Measurements from ENCODE around the gene NMUR1. TPM values are rescaled to one million over a fixed set of nuclear protein-coding genes. Genes with fewer than 3 reads are reported as not detected.

NMUR1 gene
- total RNA-seq, 1 donor from 2014 or later = not detected

GRCh38 chr2:231526341-231527090, 3.7 kb downstream of the NMUR1 start:
- no peaks in the 10 kb centered on the region for H3K36me3 Mint-ChIP-seq (ENCODE audit: low read depth, unreplicated experiment)
- peaks cover 28% of the 10 kb centered on the region for H3K27me3 Mint-ChIP-seq (ENCODE audit: unreplicated experiment)
- H3K9me3 Mint-ChIP-seq (ENCODE audit: unreplicated experiment) = no peaks in the 10 kb centered on the region
- no peak for DNase-seq (ENCODE audit: low spot score)
- no peak for TF ChIP-seq CTCF (IDR thresholded peaks at IDR 0.05; ENCODE audit: unreplicated experiment)
- H3K4me1 Mint-ChIP-seq (ENCODE audit: unreplicated experiment) = peaks cover 4% of the 10 kb centered on the region
- H3K4me3 Mint-ChIP-seq (ENCODE audit: unreplicated experiment) = no peak overlapping the region
- H3K27ac Mint-ChIP-seq (ENCODE audit: unreplicated experiment) = no peak overlapping the region

- no peak for DNase-seq (ENCODE audit: low spot score)
- Mint-ChIP-seq H3K27me3 (ENCODE audit: unreplicated experiment) (peaks cover 30% of the 10 kb centered on the region), H3K36me3 (ENCODE audit: low read depth, unreplicated experiment) (no peaks in the 10 kb centered on the region)
Observed at GRCh38 chr2:231525248-231526163, 4.7 kb downstream of the NMUR1 start.

GRCh38 chr2:231524477-231525247, 5.6 kb downstream of the NMUR1 start:
- peaks cover 29% of the 10 kb centered on the region for H3K27me3 Mint-ChIP-seq (ENCODE audit: unreplicated experiment)
- DNase-seq (ENCODE audit: low spot score) = no peak
- no peak for TF ChIP-seq CTCF (IDR thresholded peaks at IDR 0.05; ENCODE audit: unreplicated experiment)
- no peaks in the 10 kb centered on the region for H3K9me3 Mint-ChIP-seq (ENCODE audit: unreplicated experiment)
- no peak overlapping the region for H3K4me3 Mint-ChIP-seq (ENCODE audit: unreplicated experiment)
- no peaks in the 10 kb centered on the region for H3K36me3 Mint-ChIP-seq (ENCODE audit: low read depth, unreplicated experiment)
- H3K27ac Mint-ChIP-seq (ENCODE audit: unreplicated experiment) = no peak overlapping the region
- peaks cover 11% of the 10 kb centered on the region for H3K4me1 Mint-ChIP-seq (ENCODE audit: unreplicated experiment)

More at GRCh38 chr2:231525248-231526163, 4.7 kb downstream of the NMUR1 start:
- Mint-ChIP-seq H3K27ac (ENCODE audit: unreplicated experiment) (no peak overlapping the region), H3K9me3 (ENCODE audit: unreplicated experiment) (no peaks in the 10 kb centered on the region), H3K4me3 (ENCODE audit: unreplicated experiment) (no peak overlapping the region), H3K4me1 (ENCODE audit: unreplicated experiment) (peaks cover 3% of the 10 kb centered on the region)
- no peak for TF ChIP-seq CTCF (IDR thresholded peaks at IDR 0.05; ENCODE audit: unreplicated experiment)

GRCh38 chr2:231523451-231524285, 6.6 kb downstream of the NMUR1 start:
- peaks cover 12% of the 10 kb centered on the region for H3K4me1 Mint-ChIP-seq (ENCODE audit: unreplicated experiment)
- no peak overlapping the region for H3K4me3 Mint-ChIP-seq (ENCODE audit: unreplicated experiment)
- H3K27ac Mint-ChIP-seq (ENCODE audit: unreplicated experiment) = no peak overlapping the region
- no peaks in the 10 kb centered on the region for H3K36me3 Mint-ChIP-seq (ENCODE audit: low read depth, unreplicated experiment)
- DNase-seq (ENCODE audit: low spot score) = no peak
- no peak for TF ChIP-seq CTCF (IDR thresholded peaks at IDR 0.05; ENCODE audit: unreplicated experiment)
- H3K9me3 Mint-ChIP-seq (ENCODE audit: unreplicated experiment) = no peaks in the 10 kb centered on the region
- H3K27me3 Mint-ChIP-seq (ENCODE audit: unreplicated experiment) = peaks cover 20% of the 10 kb centered on the region

Measured in endothelial cell (in vitro differentiated cells).